ENCODE results near the gene CRTC3. TPM values are rescaled to one million over a fixed set of nuclear protein-coding genes. Genes with fewer than 3 reads are reported as not detected.

Gene CRTC3
- total RNA-seq, 1 experiment from 2014 or later: 45.0 TPM

- in situ Hi-C loops (cut with HindIII; ENCODE audit: low pct_unique_long_range_greater_than_20kb, low sequenced_read_pairs): no loop called here
- BruUV-seq (replicated peaks): no TSS peak
Observed at GRCh38 chr15:90624278-90624981, 94.7 kb downstream of the CRTC3 start.

GRCh38 chr15:90625037-90625436, 95.3 kb downstream of the CRTC3 start:
- H3K9me3 ChIP-seq (ENCODE audit: control insufficient read depth, insufficient read depth, low read depth, low read length): no peaks in the 10 kb centered on the region
- CTCF ChIA-PET: no interaction called here
- intact Hi-C loops (cut with micrococcal nuclease; ENCODE audit: unreplicated experiment) (no loop called here), in situ Hi-C loops (cut with HindIII; ENCODE audit: low pct_unique_long_range_greater_than_20kb, low sequenced_read_pairs) (no loop called here)
- no peaks in the 10 kb centered on the region; the same call in 1 of the 2 replicates for H3K36me3 ChIP-seq (ENCODE audit: control insufficient read depth, insufficient read depth, low read length)
- ATAC-seq (no peak), DNase-seq (ENCODE audit: low read depth, low spot score) (no peak)
- H3K27ac ChIP-seq (ENCODE audit: low read length): no peak overlapping the region
- no peaks in the 10 kb centered on the region for H3K27me3 ChIP-seq (ENCODE audit: control insufficient read depth, insufficient read depth, low read length)
- H3K4me1 ChIP-seq (ENCODE audit: control insufficient read depth, insufficient read depth, low read length): no peaks in the 10 kb centered on the region
- TF ChIP-seq POLR2AphosphoS5 (IDR thresholded peaks at IDR 0.05; ENCODE audit: low read depth, low read length) (no peak), SIN3A (IDR thresholded peaks at IDR 0.05; ENCODE audit: borderline replicate concordance, insufficient read depth, low read depth, low read length) (no peak), REST (IDR thresholded peaks at IDR 0.05; ENCODE audit: insufficient read depth in 1 of 2, low read depth in 2 of 2, low read length in 1 of 2) (no peak)
- BruUV-seq (replicated peaks): no TSS peak
- POLR2A ChIA-PET: no interaction called here
- no peak overlapping the region for H3K4me3 ChIP-seq (ENCODE audit: low read depth in 2 of 2, low read length in 2 of 2)

More at GRCh38 chr15:90624278-90624981, 94.7 kb downstream of the CRTC3 start:
- Histone ChIP-seq H3K4me3 (ENCODE audit: low read depth in 2 of 2, low read length in 2 of 2) (no peak overlapping the region), H3K4me1 (ENCODE audit: control insufficient read depth, insufficient read depth, low read length) (no peaks in the 10 kb centered on the region), H3K9me3 (ENCODE audit: control insufficient read depth, insufficient read depth, low read depth, low read length) (no peaks in the 10 kb centered on the region), H3K27ac (ENCODE audit: low read length) (no peak overlapping the region), H3K36me3 (ENCODE audit: control insufficient read depth, insufficient read depth, low read length) (no peaks in the 10 kb centered on the region; the same call in 1 of the 2 replicates), H3K27me3 (ENCODE audit: control insufficient read depth, insufficient read depth, low read length) (no peaks in the 10 kb centered on the region)
- no peak for TF ChIP-seq CTCF (IDR thresholded peaks at IDR 0.05)
- TF ChIP-seq REST (IDR thresholded peaks at IDR 0.05; ENCODE audit: insufficient read depth in 1 of 2, low read depth in 2 of 2, low read length in 1 of 2): no peak
- no peak for DNase-seq (ENCODE audit: low read depth, low spot score)
- peak; percentile 56 for ATAC-seq
- ChIA-PET CTCF (no interaction called here), POLR2A (no interaction called here)
- intact Hi-C loops (cut with micrococcal nuclease; ENCODE audit: unreplicated experiment): no loop called here

All from Panc1 (cell line).